Measurements from ENCODE around the gene DYRK1B.
"Not testable (repeated sequence)": the region's sequence is repeated elsewhere in the genome, so short reads cannot be mapped to it uniquely, and the experiment has no call there.

The DYRK1B gene

DNA sequence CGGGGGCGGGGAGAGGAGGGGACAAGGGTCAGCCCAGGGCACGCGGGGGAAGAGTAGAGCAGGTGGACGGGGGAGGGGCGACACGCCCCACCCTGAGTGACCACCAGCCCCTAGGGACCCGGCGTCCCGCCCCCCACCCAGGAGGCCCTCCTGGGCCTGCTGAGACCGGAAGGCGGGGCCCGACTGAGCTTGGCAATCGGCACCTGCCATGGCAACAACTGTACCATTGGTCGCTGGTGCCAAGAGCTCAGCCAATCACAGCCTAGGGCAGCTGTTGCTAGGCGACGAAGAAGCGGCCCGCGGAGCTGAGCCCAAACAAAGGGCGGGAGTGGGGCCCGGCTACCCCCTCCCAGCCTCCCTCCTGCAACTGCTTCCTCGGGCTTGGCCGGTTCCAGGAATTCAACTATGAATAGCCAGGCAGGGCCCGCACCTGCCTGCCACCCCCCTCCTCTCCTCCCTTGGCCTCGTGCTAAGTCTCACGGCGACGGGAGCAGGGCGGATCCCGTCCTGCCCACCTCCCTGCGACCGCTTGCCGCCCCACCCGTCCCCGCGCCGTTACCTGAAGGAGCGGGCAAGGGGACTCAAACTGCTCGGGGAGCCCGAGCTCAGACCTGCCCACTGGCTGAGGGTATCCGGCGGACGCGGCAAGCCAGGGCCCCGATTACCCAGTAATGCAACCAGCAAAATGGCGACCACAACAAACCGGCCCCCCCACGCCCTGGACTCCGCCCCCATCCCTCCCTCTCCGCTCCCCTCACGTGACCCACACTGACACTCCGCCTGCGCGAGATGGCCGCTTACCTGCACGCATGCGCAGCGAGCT lies at the start of gene DYRK1B:
Gene DYRK1B (minus strand): TSS at position 699 of the 823 bp plus-strand sequence. CDS start 2,295 bp downstream, outside the sequence.
- in situ Hi-C loops (cut with MboI; ENCODE audit: low sequenced_read_pairs, unreplicated experiment): no loop called here
- DNase-seq (ENCODE audit: low spot score): peak; percentile 98
- TF ChIP-seq, protein P1, sequence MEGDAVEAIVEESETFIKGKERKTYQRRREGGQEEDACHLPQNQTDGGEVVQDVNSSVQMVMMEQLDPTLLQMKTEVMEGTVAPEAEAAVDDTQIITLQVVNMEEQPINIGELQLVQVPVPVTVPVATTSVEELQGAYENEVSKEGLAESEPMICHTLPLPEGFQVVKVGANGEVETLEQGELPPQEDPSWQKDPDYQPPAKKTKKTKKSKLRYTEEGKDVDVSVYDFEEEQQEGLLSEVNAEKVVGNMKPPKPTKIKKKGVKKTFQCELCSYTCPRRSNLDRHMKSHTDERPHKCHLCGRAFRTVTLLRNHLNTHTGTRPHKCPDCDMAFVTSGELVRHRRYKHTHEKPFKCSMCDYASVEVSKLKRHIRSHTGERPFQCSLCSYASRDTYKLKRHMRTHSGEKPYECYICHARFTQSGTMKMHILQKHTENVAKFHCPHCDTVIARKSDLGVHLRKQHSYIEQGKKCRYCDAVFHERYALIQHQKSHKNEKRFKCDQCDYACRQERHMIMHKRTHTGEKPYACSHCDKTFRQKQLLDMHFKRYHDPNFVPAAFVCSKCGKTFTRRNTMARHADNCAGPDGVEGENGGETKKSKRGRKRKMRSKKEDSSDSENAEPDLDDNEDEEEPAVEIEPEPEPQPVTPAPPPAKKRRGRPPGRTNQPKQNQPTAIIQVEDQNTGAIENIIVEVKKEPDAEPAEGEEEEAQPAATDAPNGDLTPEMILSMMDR (IDR thresholded peaks at IDR 0.05; ENCODE audit: borderline replicate concordance, control extremely low read depth, extremely low read depth, insufficient read depth, missing control alignments): no peak

DNA sequence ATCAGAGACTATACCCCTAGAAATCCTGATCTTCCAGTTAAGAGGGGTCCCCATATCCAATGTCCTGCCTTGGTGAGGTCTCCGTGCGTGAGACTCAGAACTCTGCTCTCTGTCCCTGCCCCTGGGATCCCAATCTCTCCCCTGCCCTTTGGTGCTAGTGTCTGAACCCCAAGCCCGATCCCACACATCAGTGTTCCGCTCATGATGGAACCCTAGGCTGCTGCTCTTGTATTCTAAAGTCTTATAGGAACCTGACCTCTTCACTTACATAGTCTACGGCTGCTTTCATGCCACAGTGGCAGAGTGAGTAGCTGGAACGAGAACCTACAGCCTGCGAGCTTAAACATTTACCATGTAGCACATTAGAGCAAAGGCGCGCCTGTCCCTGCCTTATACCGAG lies 48.7 kb upstream of the DYRK1B start:
- not testable (repeated sequence) for DNase-seq (ENCODE audit: low spot score)
- in situ Hi-C loops (cut with MboI; ENCODE audit: low sequenced_read_pairs, unreplicated experiment): loop anchor here (25.0 kb wide), 1 partner anchor 355 kb away; the partner anchor contains the start of gene CCNP

DNA sequence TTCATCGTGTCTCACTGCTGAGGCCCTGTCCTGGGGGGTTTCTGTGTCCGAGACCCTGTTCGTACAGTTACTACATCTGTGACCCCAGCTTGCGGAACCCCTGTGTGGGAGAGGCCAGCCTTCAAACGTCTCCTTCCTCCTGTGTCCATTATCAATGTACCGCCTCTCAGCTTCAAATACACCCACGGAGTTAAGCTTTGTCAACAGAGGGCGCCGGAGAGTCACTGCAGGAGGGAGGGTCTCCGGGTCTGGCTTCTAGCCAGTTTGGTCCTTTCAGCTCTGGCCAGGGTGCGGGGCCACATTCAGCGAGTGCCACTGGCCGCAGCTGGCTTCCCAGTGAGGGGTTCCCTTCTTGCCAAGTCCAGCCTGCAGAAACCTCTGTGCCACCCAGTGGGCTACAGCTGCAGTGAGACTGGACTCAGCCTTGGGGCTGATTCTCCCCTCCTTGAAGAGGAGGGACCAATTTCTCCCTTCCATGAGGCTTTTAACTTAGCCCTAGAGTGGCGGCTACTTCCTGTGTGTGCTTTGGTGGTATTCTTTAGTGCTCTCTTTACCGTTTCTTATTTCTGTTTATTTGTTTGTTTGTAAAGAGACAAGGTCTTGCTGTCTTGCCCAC lies 47.6 kb upstream of the DYRK1B start:
- TF ChIP-seq, protein P1 (IDR thresholded peaks at IDR 0.05; ENCODE audit: borderline replicate concordance, control extremely low read depth, extremely low read depth, insufficient read depth, missing control alignments): peak; percentile 37
- in situ Hi-C loops (cut with MboI; ENCODE audit: low sequenced_read_pairs, unreplicated experiment): loop anchor here (25.0 kb wide), 1 partner anchor 356 kb away; the partner anchor contains the start of gene CCNP
- peak; percentile 71 for DNase-seq (ENCODE audit: low spot score)

DNA sequence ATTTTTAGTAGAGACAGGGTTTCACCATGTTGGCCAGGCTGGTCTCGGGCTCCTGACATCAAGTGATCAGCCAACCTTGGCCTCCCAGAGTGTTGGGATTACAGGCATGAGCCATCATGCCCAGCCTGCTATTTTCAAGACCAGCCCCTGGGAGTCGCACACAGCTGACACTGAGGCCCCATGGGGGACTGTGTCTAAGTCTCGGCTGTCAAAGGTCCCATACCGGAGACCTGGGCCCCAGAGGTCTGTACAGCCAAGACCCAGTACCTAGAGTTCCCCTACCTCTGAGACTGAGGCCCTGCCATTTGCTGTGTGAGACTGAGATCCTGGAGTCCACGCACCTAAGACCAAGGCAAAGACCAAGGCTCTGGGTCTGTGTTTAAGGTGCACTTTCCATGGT lies 46.3 kb upstream of the DYRK1B start:
- DNase-seq (ENCODE audit: low spot score): not testable (repeated sequence)
- in situ Hi-C loops (cut with MboI; ENCODE audit: low sequenced_read_pairs, unreplicated experiment): loop anchor here (25.0 kb wide), 1 partner anchor 357 kb away; the partner anchor contains the start of gene CCNP

DNA sequence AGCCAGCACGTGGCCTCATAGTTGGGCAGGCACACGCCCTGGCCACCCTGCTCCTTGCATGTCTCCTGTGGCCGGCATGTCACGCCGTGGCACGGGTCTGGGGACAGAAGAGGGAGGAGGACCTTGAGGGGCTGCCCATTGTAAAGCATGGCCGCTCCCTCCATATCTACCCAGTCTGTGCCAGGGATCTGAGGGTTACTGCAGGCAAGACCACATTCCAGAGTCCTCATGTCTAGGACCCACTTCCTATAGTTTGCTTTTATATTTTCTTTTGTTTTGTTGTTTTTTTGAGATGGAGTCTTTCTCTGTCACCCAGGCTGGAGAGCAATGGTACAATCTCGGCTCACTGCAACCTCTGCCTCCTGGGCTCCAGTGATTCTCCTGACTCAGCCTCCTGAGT lies 45.8 kb upstream of the DYRK1B start:
- in situ Hi-C loops (cut with MboI; ENCODE audit: low sequenced_read_pairs, unreplicated experiment): loop anchor here (25.0 kb wide), 1 partner anchor 358 kb away; the partner anchor contains the start of gene CCNP
- DNase-seq (ENCODE audit: low spot score): not testable (repeated sequence)

DNA sequence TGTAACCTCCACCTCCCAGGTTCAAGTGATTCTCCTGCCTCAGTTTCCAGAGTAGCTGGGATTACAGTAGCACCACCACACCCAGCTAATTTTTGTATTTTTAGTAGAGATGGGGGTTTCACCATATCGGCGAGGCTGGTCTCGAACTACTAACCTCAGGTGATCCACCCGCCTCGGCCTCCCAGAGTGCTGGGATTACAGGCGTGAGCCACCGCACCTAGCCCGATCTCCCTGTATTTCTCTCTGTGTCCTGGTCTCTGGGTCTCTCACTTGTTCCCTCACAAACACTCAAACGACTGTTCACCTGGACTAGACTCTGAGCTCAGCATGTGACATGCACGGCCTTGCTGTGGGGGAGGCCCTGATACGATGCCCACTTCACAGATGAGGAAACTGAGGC lies 44.9 kb upstream of the DYRK1B start:
- in situ Hi-C loops (cut with MboI; ENCODE audit: low sequenced_read_pairs, unreplicated experiment): loop anchor here (25.0 kb wide), 1 partner anchor 358 kb away; the partner anchor contains the start of gene CCNP

DNA sequence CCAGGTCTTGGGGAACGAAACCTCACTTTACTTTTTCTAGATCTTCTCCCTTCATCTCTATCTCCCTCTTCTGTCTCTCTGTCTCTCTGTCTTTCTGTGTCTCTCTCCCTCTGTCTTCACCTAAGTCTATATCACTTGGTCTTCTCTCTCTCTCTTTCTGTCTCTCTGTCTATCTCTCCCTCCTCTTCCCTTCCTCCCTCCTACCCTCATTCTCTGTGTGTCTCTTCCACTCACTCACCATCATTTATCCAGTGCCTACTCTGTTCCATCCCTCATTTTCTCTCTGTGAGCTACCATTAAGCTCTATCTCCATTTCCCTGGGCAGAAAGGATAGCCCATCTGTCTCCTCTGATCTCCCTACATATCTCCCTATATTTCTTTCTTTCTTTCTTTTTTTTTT lies 44.4 kb upstream of the DYRK1B start:
- in situ Hi-C loops (cut with MboI; ENCODE audit: low sequenced_read_pairs, unreplicated experiment): loop anchor here (25.0 kb wide), 1 partner anchor 359 kb away; the partner anchor contains the start of gene CCNP
- peak; percentile 47 for DNase-seq (ENCODE audit: low spot score)
- TF ChIP-seq, protein P1 (IDR thresholded peaks at IDR 0.05; ENCODE audit: borderline replicate concordance, control extremely low read depth, extremely low read depth, insufficient read depth, missing control alignments): no peak

More for the DNA sequence above, 44.9 kb upstream of the DYRK1B start:
- DNase-seq (ENCODE audit: low spot score): not testable (repeated sequence)

DNA sequence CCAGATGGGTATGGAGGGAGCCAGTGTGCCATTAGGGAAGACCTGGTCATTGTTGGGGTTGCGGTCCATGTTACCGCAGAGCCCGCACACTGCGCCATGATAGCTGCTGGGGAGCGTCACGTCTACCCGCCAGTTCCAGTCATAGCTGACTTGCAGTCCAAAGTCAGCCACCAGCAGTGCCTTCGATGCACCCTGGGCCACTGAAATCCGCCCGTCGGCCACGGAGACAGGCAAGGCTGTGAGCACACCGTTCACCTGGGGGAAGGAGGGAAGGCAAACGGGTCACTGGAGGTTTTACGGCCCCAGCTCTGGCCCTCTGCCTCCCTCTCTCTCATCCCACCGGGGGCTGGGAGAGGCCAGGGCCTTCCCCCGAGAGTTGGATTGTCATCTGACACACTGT lies 44.0 kb upstream of the DYRK1B start:
- not testable (repeated sequence) for DNase-seq (ENCODE audit: low spot score)

DNA sequence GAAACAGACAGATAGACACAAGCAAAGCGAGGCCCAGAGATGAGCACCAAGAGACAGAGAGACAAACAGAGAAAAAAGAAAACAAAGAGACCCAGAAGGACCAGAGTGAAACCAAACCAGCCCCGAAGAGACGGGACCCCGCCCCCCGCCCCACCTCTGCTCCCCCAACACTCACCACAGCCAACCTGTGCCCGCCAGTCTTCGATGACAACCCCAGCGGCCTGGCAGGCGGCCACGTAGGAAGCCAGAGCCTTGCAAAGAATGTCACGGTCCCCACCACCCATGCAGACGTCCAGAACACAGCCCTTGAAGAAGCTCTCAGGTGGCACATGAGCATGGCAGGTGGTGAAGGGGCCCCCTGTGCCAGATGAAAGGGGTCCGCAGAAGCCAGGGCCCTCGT lies 43.5 kb upstream of the DYRK1B start:
- in situ Hi-C loops (cut with MboI; ENCODE audit: low sequenced_read_pairs, unreplicated experiment): loop anchor here (25.0 kb wide), 1 partner anchor 360 kb away; the partner anchor contains the start of gene CCNP
- DNase-seq (ENCODE audit: low spot score): not testable (repeated sequence)

More for the DNA sequence above, 44.0 kb upstream of the DYRK1B start:
- in situ Hi-C loops (cut with MboI; ENCODE audit: low sequenced_read_pairs, unreplicated experiment): loop anchor here (25.0 kb wide), 1 partner anchor 359 kb away; the partner anchor contains the start of gene CCNP

DNA sequence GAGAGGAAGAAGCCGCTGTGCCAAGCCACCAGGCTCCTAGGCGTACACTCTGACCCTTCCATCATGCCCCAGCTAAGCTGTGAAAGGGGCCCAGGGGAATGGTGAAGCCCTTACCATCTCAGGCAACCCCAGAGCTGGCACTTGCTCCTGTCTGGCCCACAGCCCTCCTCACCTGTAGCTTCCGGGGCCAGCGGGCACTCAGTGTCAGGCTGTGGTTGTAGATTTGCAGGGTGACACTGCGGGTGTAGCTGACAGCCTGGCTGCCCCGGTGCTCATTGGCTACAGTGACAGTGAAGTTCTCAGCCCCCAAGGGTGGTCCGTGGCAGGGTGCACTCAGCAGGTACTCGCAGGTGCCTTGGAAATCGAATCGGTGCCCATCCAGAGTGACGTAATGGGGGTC lies 42.5 kb upstream of the DYRK1B start:
- not testable (repeated sequence) for DNase-seq (ENCODE audit: low spot score)
- in situ Hi-C loops (cut with MboI; ENCODE audit: low sequenced_read_pairs, unreplicated experiment): loop anchor here (25.0 kb wide), 1 partner anchor 361 kb away; the partner anchor contains the start of gene CCNP

DNA sequence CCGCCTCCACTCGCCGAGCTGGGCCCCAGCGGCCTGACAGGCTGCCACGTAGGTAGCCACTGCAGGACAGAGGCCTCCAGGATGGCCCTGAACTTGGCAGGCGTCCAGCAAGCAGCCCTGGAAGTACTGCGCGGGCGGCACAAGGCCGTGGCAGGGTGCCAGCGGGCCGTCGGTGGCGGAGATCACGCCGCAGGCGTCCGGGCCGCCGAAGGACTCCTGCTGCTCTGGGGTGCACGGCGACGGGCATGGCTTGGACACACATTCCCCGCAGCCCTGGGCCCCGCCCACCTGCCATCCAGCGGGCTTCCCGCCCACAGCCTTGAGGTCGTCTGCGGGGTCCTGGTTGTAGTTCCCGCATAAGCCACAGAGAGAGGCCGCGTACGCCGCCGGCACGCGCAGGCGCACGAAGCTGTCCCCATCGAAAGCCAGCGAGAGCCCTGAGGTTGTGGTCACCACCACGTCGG lies 41.5 kb upstream of the DYRK1B start:
- in situ Hi-C loops (cut with MboI; ENCODE audit: low sequenced_read_pairs, unreplicated experiment): loop anchor here (25.0 kb wide), 1 partner anchor 362 kb away; the partner anchor contains the start of gene CCNP

More for the DNA sequence above, 41.5 kb upstream of the DYRK1B start:
- DNase-seq (ENCODE audit: low spot score): not testable (repeated sequence)
